ENCODE data around the gene PRSS53.

Gene PRSS53

DNA sequence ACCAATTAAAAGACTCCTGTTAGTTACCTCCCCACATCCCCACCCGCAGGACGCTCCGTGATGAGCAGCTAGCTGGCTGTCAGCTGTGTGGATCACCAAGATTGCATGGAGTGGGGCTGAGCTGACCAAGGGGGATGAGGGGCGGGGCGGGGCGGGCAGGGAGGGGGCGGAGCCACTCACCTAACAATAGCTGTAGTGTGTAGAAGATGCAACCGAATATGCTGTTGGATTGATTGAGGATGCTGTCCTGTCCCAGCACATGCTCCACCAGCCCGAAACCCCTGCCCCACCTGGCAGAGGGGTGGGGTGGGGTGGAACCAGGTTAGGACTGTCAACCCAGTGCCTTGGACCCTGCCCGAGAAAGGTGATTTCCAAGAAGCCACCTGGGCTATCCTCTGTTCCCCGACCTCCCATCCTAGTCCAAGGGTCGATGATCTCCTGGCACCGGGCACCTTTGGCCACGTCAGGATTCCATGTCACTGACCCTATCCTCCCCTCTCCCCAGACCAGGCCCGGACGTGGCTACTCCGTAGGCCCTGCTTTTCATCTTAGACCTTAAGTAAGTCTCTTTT lies 4.5 kb upstream of the PRSS53 start:
- no peak for DNase-seq

GRCh38 chr16:31092330-31092729 lies 3.6 kb upstream of the PRSS53 start:
- no peak for DNase-seq

GRCh38 chr16:31090540-31090939 lies 1.8 kb upstream of the PRSS53 start:
- DNase-seq, result no peak

GRCh38 chr16:31089199-31089598 lies 456 bp upstream of the PRSS53 start:
- no peak for DNase-seq

DNA sequence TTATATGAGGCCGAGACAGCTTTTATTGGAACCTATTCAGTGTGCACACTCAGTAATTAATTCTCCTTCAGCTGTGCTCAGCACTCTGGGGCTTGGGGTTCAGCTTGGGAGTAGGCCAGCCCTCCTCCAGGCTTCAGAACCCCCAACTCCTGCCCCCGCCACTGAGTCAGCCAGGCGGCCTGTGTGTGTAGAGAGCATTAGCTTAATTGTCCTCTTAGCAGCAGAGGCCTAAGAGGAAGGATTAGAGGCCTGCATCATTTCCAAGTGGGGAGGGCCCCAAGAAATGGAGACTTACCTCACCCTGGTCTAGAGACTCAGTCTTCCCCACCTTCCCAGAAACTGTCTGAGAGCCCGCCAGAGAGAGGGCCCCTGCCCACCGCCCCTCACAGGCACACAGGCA lies 772 bp downstream of the PRSS53 start:
- DNase-seq, result no peak

DNA sequence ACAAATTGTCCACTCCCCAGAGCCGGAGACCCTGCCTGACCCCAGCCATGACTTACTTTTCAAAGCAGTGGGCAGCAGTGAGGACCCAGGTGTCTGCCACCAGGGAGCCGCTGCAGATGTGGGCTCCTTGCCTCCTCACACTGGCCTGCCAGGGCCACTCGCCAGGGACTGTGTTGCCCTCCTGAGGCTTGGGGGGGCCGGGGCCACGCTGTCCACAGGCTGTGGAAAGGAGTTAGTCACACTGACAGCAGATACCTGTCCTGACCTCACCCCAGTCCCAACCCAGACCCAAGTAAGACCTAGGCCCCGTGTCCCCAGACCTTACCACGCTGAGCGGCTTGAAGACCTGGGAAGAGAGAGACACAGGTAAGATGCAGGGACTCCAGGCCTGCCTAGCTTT lies 1.3 kb downstream of the PRSS53 start:
- no peak for DNase-seq

GRCh38 chr16:31086629-31086906 lies 2.2 kb downstream of the PRSS53 start:
- no peak for DNase-seq

- DNase-seq, result no peak
Observed at GRCh38 chr16:31085873-31086628, 2.7 kb downstream of the PRSS53 start.

GRCh38 chr16:31085411-31085810 lies 3.3 kb downstream of the PRSS53 start:
- no peak for DNase-seq

- DNase-seq, result no peak
Observed at GRCh38 chr16:31084584-31085302, 4.0 kb downstream of the PRSS53 start.

GRCh38 chr16:31083981-31084380 lies 4.8 kb downstream of the PRSS53 start:
- no peak for DNase-seq

- DNase-seq, result no peak
Observed at GRCh38 chr16:31083556-31083955, 5.2 kb downstream of the PRSS53 start.

GRCh38 chr16:31083081-31083480 lies 5.7 kb downstream of the PRSS53 start:
- no peak for DNase-seq

GRCh38 chr16:31082368-31083045 lies 6.2 kb downstream of the PRSS53 start:
- DNase-seq, result no peak

DNA sequence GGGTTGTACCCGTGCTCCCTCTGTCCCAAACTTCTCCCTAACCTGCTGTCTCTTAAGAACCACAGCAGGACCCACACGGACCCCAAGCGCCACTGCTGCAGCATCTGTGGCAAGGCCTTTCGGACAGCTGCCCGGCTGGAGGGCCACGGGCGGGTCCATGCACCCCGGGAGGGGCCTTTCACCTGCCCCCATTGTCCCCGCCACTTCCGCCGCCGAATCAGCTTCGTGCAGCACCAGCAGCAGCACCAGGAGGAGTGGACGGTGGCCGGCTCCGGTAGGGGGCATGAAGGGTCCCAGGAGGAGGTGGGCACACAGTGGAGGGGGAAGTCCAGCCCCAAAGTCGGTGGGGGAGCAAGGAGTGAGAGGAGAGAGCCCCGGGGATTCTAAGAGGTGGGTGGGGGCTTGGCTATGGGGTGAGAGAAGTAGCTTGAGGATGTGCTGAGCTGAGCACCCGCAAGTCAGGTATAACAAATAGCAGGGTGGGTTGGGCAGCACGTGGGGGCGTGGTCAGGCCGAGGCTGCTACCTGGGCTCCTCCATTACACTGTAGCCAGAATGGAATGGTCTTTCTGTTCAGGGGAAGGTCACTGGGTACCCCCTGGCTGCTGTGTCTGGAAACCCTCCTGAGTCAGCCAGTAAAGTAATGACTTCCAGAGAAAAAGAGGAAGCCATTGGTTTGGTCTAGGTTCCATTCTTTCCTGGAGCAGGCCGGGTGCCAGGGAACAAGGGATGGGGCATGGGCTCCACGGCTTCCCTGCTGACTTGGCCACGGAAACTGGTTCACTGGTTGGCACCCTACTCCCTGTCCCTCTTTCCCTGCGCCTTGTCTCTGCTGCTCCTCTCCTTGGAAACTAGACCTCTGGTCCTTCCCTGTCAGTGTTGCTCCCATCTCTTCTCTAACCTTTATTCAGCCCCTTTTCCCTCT lies 7.1 kb downstream of the PRSS53 start:
- DNase-seq, result no peak

GRCh38 chr16:31080756-31081419 lies 7.9 kb downstream of the PRSS53 start:
- no peak for DNase-seq

DNA sequence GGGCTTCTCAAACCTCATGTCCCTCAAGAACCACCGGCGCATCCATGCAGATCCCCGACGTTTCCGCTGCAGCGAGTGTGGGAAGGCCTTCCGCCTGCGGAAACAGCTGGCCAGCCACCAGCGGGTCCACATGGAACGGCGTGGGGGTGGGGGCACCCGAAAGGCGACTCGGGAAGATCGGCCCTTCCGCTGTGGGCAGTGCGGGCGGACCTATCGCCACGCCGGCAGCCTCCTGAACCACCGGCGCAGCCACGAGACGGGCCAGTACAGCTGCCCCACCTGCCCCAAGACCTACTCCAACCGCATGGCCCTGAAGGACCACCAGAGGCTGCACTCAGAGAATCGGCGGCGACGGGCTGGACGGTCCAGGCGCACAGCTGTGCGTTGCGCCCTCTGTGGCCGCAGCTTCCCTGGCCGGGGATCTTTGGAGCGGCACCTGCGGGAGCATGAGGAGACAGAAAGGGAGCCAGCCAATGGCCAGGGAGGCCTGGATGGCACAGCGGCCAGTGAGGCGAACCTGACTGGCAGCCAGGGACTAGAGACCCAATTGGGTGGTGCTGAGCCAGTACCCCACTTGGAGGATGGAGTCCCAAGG lies 8.6 kb downstream of the PRSS53 start:
- no peak for DNase-seq

DNA sequence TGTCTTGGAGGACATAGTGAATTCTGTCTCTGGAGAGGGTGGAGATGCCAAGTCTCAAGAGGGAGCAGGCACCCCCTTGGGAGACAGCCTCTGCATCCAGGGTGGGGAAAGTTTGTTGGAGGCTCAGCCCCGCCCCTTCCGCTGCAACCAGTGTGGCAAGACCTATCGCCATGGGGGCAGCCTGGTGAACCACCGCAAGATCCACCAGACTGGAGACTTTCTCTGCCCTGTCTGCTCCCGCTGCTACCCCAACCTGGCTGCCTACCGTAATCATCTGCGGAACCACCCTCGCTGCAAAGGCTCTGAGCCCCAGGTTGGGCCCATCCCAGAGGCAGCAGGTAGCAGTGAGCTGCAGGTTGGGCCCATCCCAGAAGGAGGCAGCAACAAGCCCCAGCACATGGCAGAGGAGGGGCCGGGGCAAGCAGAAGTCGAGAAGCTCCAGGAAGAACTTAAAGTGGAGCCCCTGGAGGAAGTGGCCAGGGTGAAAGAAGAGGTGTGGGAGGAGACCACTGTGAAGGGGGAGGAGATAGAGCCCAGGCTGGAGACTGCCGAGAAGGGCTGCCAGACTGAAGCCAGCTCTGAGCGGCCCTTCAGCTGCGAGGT lies 9.3 kb downstream of the PRSS53 start:
- no peak for DNase-seq

DNA sequence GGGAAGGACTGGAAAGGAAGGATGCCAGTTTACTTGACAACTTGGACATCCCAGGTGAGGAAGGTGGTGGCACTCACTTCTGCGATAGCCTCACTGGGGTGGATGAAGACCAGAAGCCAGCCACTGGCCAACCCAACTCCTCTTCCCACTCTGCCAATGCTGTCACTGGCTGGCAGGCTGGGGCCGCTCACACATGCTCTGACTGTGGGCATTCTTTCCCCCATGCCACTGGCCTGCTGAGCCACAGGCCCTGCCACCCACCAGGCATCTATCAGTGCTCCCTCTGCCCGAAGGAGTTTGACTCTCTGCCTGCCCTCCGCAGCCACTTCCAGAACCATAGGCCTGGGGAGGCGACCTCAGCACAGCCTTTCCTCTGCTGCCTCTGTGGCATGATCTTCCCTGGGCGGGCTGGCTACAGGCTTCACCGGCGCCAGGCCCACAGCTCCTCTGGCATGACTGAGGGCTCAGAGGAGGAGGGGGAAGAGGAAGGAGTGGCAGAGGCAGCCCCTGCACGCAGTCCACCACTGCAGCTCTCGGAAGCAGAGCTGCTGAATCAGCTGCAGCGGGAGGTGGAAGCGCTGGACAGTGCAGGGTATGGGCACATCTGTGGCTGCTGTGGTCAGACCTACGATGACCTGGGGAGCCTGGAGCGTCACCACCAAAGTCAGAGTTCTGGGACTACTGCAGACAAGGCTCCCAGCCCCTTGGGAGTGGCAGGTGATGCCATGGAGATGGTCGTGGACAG lies 10.0 kb downstream of the PRSS53 start:
- no peak for DNase-seq

- no peak for DNase-seq
Observed at GRCh38 chr16:31077592-31078396, 10.9 kb downstream of the PRSS53 start.
